Astrocyte (in vitro differentiated cells and primary cell): ENCODE data around the gene CLDN15. TPM values are rescaled to one million over a fixed set of nuclear protein-coding genes. Genes with fewer than 3 reads are reported as not detected.

Experiments
- DNase-seq: peaks from one replicate; pipeline ENCODE4 v3.0.0-alpha.2; 2010; ENCODE audit warnings: low read depth
- FAIRE-seq: peaks from 2 replicates; lab custom pipeline; 2011; peaks lifted over from hg19 to GRCh38; lab: Jason Lieb, UNC
- H2AFZ ChIP-seq: 2 replicates; pipeline ENCODE4 v1.6.0; 2012; ENCODE audit warnings: low read depth, low read length, inconsistent platforms
- H3K27ac ChIP-seq: 2 replicates; pipeline ENCODE4 v1.5.1; 2011; ENCODE audit warnings: low read depth, low read length, inconsistent platforms
- H3K27me3 ChIP-seq: 2 replicates; pipeline ENCODE4 v1.6.0; 2011; ENCODE audit warnings: low read length, inconsistent platforms; ENCODE audit not compliant: insufficient read depth
- H3K36me3 ChIP-seq: 2 replicates; pipeline ENCODE4 v1.5.1; 2011; ENCODE audit warnings: low read length, inconsistent platforms; ENCODE audit not compliant: insufficient read depth
- H3K4me1 ChIP-seq: 2 replicates; pipeline ENCODE4 v1.5.1; 2011; ENCODE audit warnings: low read length, inconsistent platforms; ENCODE audit not compliant: insufficient read depth
- H3K4me2 ChIP-seq: 2 replicates; pipeline ENCODE4 v1.6.0; 2012; ENCODE audit warnings: low read length, inconsistent platforms
- H3K4me3 ChIP-seq: 2 replicates; pipeline ENCODE4 v1.5.1; 2011; ENCODE audit warnings: low read depth, mild to moderate bottlenecking, low read length, inconsistent platforms; ENCODE audit not compliant: insufficient read depth
- H3K79me2 ChIP-seq: 2 replicates; pipeline ENCODE4 v1.6.0; 2012; ENCODE audit warnings: mild to moderate bottlenecking, low read length, inconsistent platforms; ENCODE audit not compliant: insufficient read depth
- H3K9ac ChIP-seq: 2 replicates; pipeline ENCODE4 v1.6.0; 2012; ENCODE audit warnings: mild to moderate bottlenecking, low read length, inconsistent platforms
- H3K9me3 ChIP-seq: 2 replicates; pipeline ENCODE4 v1.5.1; 2012; ENCODE audit warnings: low read depth, mild to moderate bottlenecking, low read length, inconsistent platforms; ENCODE audit not compliant: insufficient read depth
- H4K20me1 ChIP-seq: 2 replicates; pipeline ENCODE4 v1.6.0; 2012; ENCODE audit warnings: low read length, inconsistent platforms; ENCODE audit not compliant: insufficient read depth
- H3K27ac Mint-ChIP-seq: one replicate; pipeline ENCODE4 v1.8.0; 2021; ENCODE audit warnings: mild to moderate bottlenecking, mixed read lengths; ENCODE audit not compliant: unreplicated experiment
- H3K27me3 Mint-ChIP-seq: one replicate; pipeline ENCODE4 v1.8.0; 2021; ENCODE audit warnings: low read depth, mixed read lengths; ENCODE audit not compliant: unreplicated experiment
- H3K36me3 Mint-ChIP-seq: one replicate; pipeline ENCODE4 v1.8.0; 2021; ENCODE audit warnings: low read depth, mixed read lengths; ENCODE audit not compliant: unreplicated experiment
- H3K4me1 Mint-ChIP-seq: one replicate; pipeline ENCODE4 v1.8.0; 2021; ENCODE audit warnings: low read depth, mixed read lengths; ENCODE audit not compliant: unreplicated experiment
- H3K4me3 Mint-ChIP-seq: one replicate; pipeline ENCODE4 v1.8.0; 2021; ENCODE audit warnings: mild to moderate bottlenecking, moderate library complexity, mixed read lengths; ENCODE audit not compliant: unreplicated experiment
- H3K9me3 Mint-ChIP-seq: one replicate; pipeline ENCODE4 v1.8.0; 2021; ENCODE audit warnings: mild to moderate bottlenecking, mixed read lengths; ENCODE audit not compliant: unreplicated experiment
- EZH2 ChIP-seq: IDR thresholded peaks from 2 replicates; pipeline ENCODE4 v1.6.1; 2012; ENCODE audit warnings: mild to moderate bottlenecking, low read length, inconsistent platforms; ENCODE audit not compliant: insufficient read depth
- total RNA-seq: library from RNA; stranded (reverse); gene quantifications from 2 replicates; pipeline ENCODE4 v1.2.1, GENCODE V29; 2021
- TF ChIP-seq, protein P1 (sequence below): IDR thresholded peaks from 2 replicates; pipeline ENCODE4 v1.5.1; 2011; ENCODE audit warnings: low read depth, mild to moderate bottlenecking, inconsistent platforms, low read length, moderate library complexity; ENCODE audit not compliant: insufficient read depth

Gene CLDN15
- total RNA-seq, 1 donor from 2014 or later: 8.7 TPM

GRCh38 chr7:101241015-101241363, 3.4 kb upstream of the CLDN15 start:
- peaks cover 50% of the 10 kb centered on the region for H4K20me1 ChIP-seq
- Mint-ChIP-seq H3K4me3 (no peak overlapping the region), H3K27me3 (no peaks in the 10 kb centered on the region), H3K4me1 (peaks cover 9% of the 10 kb centered on the region), H3K36me3 (peaks cover 5% of the 10 kb centered on the region), H3K9me3 (no peaks in the 10 kb centered on the region), H3K27ac (no peak overlapping the region)
- H3K9ac ChIP-seq: no peak overlapping the region
- no peak overlapping the region for H3K4me3 ChIP-seq
- no peak overlapping the region for H3K4me2 ChIP-seq
- peaks cover 5% of the 10 kb centered on the region for H3K36me3 ChIP-seq
- TF ChIP-seq, protein P1, sequence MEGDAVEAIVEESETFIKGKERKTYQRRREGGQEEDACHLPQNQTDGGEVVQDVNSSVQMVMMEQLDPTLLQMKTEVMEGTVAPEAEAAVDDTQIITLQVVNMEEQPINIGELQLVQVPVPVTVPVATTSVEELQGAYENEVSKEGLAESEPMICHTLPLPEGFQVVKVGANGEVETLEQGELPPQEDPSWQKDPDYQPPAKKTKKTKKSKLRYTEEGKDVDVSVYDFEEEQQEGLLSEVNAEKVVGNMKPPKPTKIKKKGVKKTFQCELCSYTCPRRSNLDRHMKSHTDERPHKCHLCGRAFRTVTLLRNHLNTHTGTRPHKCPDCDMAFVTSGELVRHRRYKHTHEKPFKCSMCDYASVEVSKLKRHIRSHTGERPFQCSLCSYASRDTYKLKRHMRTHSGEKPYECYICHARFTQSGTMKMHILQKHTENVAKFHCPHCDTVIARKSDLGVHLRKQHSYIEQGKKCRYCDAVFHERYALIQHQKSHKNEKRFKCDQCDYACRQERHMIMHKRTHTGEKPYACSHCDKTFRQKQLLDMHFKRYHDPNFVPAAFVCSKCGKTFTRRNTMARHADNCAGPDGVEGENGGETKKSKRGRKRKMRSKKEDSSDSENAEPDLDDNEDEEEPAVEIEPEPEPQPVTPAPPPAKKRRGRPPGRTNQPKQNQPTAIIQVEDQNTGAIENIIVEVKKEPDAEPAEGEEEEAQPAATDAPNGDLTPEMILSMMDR: no peak
- no peak for TF ChIP-seq EZH2
- H3K79me2 ChIP-seq: peaks cover 41% of the 10 kb centered on the region
- H3K27me3 ChIP-seq: no peaks in the 10 kb centered on the region
- no peak for FAIRE-seq
- no peak overlapping the region for H3K27ac ChIP-seq
- peaks cover 9% of the 10 kb centered on the region for H3K4me1 ChIP-seq
- H3K9me3 ChIP-seq: no peaks in the 10 kb centered on the region
- no peak overlapping the region for H2AFZ ChIP-seq
- no peak for DNase-seq

- no peak overlapping the region for H3K4me2 ChIP-seq
- H3K4me3 ChIP-seq: no peak overlapping the region
- H3K27me3 ChIP-seq: no peaks in the 10 kb centered on the region
- FAIRE-seq (no peak), DNase-seq (no peak)
- no peak overlapping the region for H2AFZ ChIP-seq
- peaks cover 35% of the 10 kb centered on the region for H3K79me2 ChIP-seq
- Mint-ChIP-seq H3K36me3 (peaks cover 5% of the 10 kb centered on the region), H3K27me3 (no peaks in the 10 kb centered on the region), H3K4me3 (no peak overlapping the region), H3K9me3 (no peaks in the 10 kb centered on the region), H3K27ac (no peak overlapping the region), H3K4me1 (peaks cover 9% of the 10 kb centered on the region)
- H3K9me3 ChIP-seq: no peaks in the 10 kb centered on the region
- no peak overlapping the region for H3K27ac ChIP-seq
- TF ChIP-seq EZH2: no peak
- TF ChIP-seq, protein P1: no peak
- H4K20me1 ChIP-seq: peaks cover 56% of the 10 kb centered on the region
- H3K36me3 ChIP-seq: peaks cover 2% of the 10 kb centered on the region
- H3K9ac ChIP-seq: no peak overlapping the region
- H3K4me1 ChIP-seq: peaks cover 9% of the 10 kb centered on the region
These were observed 2.8 kb upstream of the CLDN15 start for GRCh38 chr7:101240226-101241014.

- Histone ChIP-seq H3K9me3 (no peaks in the 10 kb centered on the region), H3K27ac (no peak overlapping the region), H3K27me3 (no peaks in the 10 kb centered on the region), H3K4me2 (no peak overlapping the region), H3K36me3 (peaks cover 2% of the 10 kb centered on the region), H3K4me1 (peaks cover 6% of the 10 kb centered on the region), H3K79me2 (peaks cover 30% of the 10 kb centered on the region), H3K4me3 (no peak overlapping the region), H2AFZ (no peak overlapping the region), H3K9ac (no peak overlapping the region), H4K20me1 (peaks cover 61% of the 10 kb centered on the region)
- no peak for TF ChIP-seq EZH2
- TF ChIP-seq, protein P1: no peak
- Mint-ChIP-seq H3K27ac (no peak overlapping the region), H3K27me3 (no peaks in the 10 kb centered on the region), H3K4me1 (peaks cover 9% of the 10 kb centered on the region), H3K36me3 (peaks cover 5% of the 10 kb centered on the region), H3K4me3 (no peak overlapping the region), H3K9me3 (no peaks in the 10 kb centered on the region)
- FAIRE-seq: no peak
- no peak for DNase-seq
These were observed 2.3 kb upstream of the CLDN15 start for GRCh38 chr7:101239951-101240220.
